HG03354 (cell line): Measurements from ENCODE around the gene WDR82.
A peak's percentile ranks its signal among the peaks of the same experiment; 100 is the strongest.

Source experiments
- ATAC-seq: cut with Tn5 transposase; IDR thresholded peaks from one replicate; pipeline ENCODE4 v1.9.1; 2021; ENCODE audit warnings: mild to moderate bottlenecking; ENCODE audit not compliant: unreplicated experiment, poor library complexity, severe bottlenecking

Gene WDR82

GRCh38 chr3:52310861-52311575 is 32.6 kb upstream of the WDR82 start:
- peak; percentile 45 for ATAC-seq

- no peak for ATAC-seq
Observed at GRCh38 chr3:52308308-52308707, 29.9 kb upstream of the WDR82 start.

- no peak for ATAC-seq
Observed at GRCh38 chr3:52306978-52307377, 28.5 kb upstream of the WDR82 start.

- ATAC-seq = no peak
Observed at GRCh38 chr3:52305926-52306325, 27.5 kb upstream of the WDR82 start.

GRCh38 chr3:52303811-52304210 is 25.4 kb upstream of the WDR82 start:
- no peak for ATAC-seq

- ATAC-seq = no peak
Observed at GRCh38 chr3:52302426-52303145, 24.1 kb upstream of the WDR82 start.

GRCh38 chr3:52299879-52300611 is 21.6 kb upstream of the WDR82 start:
- ATAC-seq = no peak

GRCh38 chr3:52299247-52299878 is 20.9 kb upstream of the WDR82 start:
- ATAC-seq = no peak

GRCh38 chr3:52298149-52299098 is 20.0 kb upstream of the WDR82 start:
- no peak for ATAC-seq

GRCh38 chr3:52297242-52298148 is 19.0 kb upstream of the WDR82 start:
- ATAC-seq = no peak

- ATAC-seq = no peak
Observed at GRCh38 chr3:52295671-52296208, 17.3 kb upstream of the WDR82 start.

GRCh38 chr3:52294320-52295150 is 16.1 kb upstream of the WDR82 start:
- no peak for ATAC-seq

GRCh38 chr3:52293491-52294319 is 15.3 kb upstream of the WDR82 start:
- ATAC-seq = no peak

GRCh38 chr3:52292247-52293065 is 14.0 kb upstream of the WDR82 start:
- ATAC-seq = no peak

- ATAC-seq = no peak
Observed at GRCh38 chr3:52291508-52292181, 13.2 kb upstream of the WDR82 start.
